Astrocyte of the spinal cord (primary cell): Measurements from ENCODE around the gene PREP.

ENCODE experiments used
- DNase-seq: peaks from one replicate; pipeline ENCODE4 v3.0.0; 2011; ENCODE audit warnings: low read depth, low spot score
- H3K4me3 ChIP-seq: 2 replicates; pipeline ENCODE4 v1.5.1; 2011; ENCODE audit warnings: low read depth, mild to moderate bottlenecking, low read length, moderate library complexity
- CTCF ChIP-seq: IDR thresholded peaks from 2 replicates; pipeline ENCODE4 v1.5.1; 2012; ENCODE audit warnings: low read depth, mild to moderate bottlenecking, low read length, inconsistent platforms
- in situ Hi-C: cut with HindIII; loops from 2 replicates; pipeline ENCODE4 v1.10.0; 2017; ENCODE audit warnings: low sequenced_read_pairs

The PREP gene

GRCh38 chr6:105263685-105264610 is 138.9 kb downstream of the PREP start:
- no peak overlapping the region for H3K4me3 ChIP-seq
- no peak for TF ChIP-seq CTCF
- DNase-seq = no peak
- in situ Hi-C loops = no loop called here

GRCh38 chr6:105259913-105260889 is 142.7 kb downstream of the PREP start:
- in situ Hi-C loops = no loop called here
- no peak overlapping the region for H3K4me3 ChIP-seq
- no peak for DNase-seq
- TF ChIP-seq CTCF = no peak

GRCh38 chr6:105258816-105259215 is 144.1 kb downstream of the PREP start:
- no peak overlapping the region for H3K4me3 ChIP-seq
- in situ Hi-C loops = no loop called here
- no peak for TF ChIP-seq CTCF
- DNase-seq = no peak

- DNase-seq = no peak
- no peak overlapping the region for H3K4me3 ChIP-seq
- in situ Hi-C loops = no loop called here
- TF ChIP-seq CTCF = no peak
These were observed 145.5 kb downstream of the PREP start for GRCh38 chr6:105257340-105257739.

GRCh38 chr6:105256619-105257018 is 146.3 kb downstream of the PREP start:
- in situ Hi-C loops = no loop called here

More at GRCh38 chr6:105256619-105257018, 146.3 kb downstream of the PREP start:
- TF ChIP-seq CTCF = no peak
- H3K4me3 ChIP-seq = no peak overlapping the region
- DNase-seq = no peak
